ENCODE data around the gene KIT. TPM values are rescaled to one million over a fixed set of nuclear protein-coding genes. Genes with fewer than 3 reads are reported as not detected.

The KIT gene
- polyA plus RNA-seq, 1 donor (not counting 4 experiments of a cell fraction or from before 2014, with no cell fraction given) = 0.01 TPM

DNA sequence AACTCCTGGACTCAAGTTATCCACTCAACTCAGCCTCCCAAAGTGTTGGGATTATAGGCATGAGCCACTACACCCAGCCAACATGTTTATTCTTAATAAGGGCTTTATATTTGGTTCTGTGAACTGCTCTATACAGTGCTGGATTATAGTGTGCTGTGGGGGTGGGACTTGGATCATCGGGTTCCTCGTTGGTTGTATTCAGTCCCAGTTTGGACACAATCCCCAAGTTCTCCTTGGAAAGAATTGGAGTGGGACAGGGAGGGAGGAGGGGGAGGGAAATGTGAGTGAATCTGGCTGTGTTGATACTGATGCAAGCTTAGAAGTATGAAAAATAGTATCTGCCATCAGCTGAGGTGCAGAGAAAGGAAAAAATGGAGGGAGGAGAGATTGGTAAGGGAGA, 121.3 kb downstream of the KIT start:
- Histone ChIP-seq H3K79me2 (ENCODE audit: control insufficient read depth, insufficient read depth, low read length) (no peaks in the 10 kb centered on the region), H2AFZ (ENCODE audit: control insufficient read depth, low read length) (no peak overlapping the region), H3K9me1 (ENCODE audit: control insufficient read depth, extremely low read depth, insufficient read depth, low read length) (no peaks in the 10 kb centered on the region), H3K4me3 (ENCODE audit: control insufficient read depth in 2 of 3, extremely low read depth in 1 of 3, insufficient read depth in 2 of 3, low read depth in 1 of 3, low read length in 3 of 3) (no peak overlapping the region), H3K27me3 (ENCODE audit: control insufficient read depth, extremely low read depth, insufficient read depth, low read length) (no peaks in the 10 kb centered on the region), H3K9me3 (ENCODE audit: control insufficient read depth, low read depth, low read length) (no peaks in the 10 kb centered on the region), H3K9ac (ENCODE audit: control insufficient read depth, extremely low read depth, insufficient read depth, low read length) (no peak overlapping the region), H3K27ac (ENCODE audit: control insufficient read depth, insufficient read depth, low read length) (no peak overlapping the region), H3K36me3 (ENCODE audit: control insufficient read depth in 2 of 2, extremely low read depth in 1 of 2, insufficient read depth in 2 of 2, low read length in 2 of 2) (no peaks in the 10 kb centered on the region), H3K4me1 (ENCODE audit: control insufficient read depth, extremely low read depth, insufficient read depth, low read length) (no peaks in the 10 kb centered on the region), H3K4me2 (ENCODE audit: control insufficient read depth, extremely low read depth, insufficient read depth, low read depth, low read length) (no peak overlapping the region), H4K20me1 (ENCODE audit: control insufficient read depth, extremely low read depth, insufficient read depth, low read length) (no peaks in the 10 kb centered on the region)
- TF ChIP-seq, protein P1, sequence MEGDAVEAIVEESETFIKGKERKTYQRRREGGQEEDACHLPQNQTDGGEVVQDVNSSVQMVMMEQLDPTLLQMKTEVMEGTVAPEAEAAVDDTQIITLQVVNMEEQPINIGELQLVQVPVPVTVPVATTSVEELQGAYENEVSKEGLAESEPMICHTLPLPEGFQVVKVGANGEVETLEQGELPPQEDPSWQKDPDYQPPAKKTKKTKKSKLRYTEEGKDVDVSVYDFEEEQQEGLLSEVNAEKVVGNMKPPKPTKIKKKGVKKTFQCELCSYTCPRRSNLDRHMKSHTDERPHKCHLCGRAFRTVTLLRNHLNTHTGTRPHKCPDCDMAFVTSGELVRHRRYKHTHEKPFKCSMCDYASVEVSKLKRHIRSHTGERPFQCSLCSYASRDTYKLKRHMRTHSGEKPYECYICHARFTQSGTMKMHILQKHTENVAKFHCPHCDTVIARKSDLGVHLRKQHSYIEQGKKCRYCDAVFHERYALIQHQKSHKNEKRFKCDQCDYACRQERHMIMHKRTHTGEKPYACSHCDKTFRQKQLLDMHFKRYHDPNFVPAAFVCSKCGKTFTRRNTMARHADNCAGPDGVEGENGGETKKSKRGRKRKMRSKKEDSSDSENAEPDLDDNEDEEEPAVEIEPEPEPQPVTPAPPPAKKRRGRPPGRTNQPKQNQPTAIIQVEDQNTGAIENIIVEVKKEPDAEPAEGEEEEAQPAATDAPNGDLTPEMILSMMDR (optimal IDR thresholded peaks at IDR 0.05 in 1 of 3, IDR thresholded peaks at IDR 0.05 in 1 of 3, conservative IDR thresholded peaks at IDR 0.05 in 1 of 3; ENCODE audit: extremely low read depth in 1 of 3, insufficient read depth in 2 of 3, low read length in 3 of 3) = no peak
- TF ChIP-seq EZH2 (IDR thresholded peaks at IDR 0.05; ENCODE audit: low read length) = no peak
- DNase-seq (ENCODE audit: low read depth, low spot score) (no peak), FAIRE-seq (no peak)
- dilution Hi-C loops (cut with MboI; ENCODE audit: extremely low pct_ligation_motif_present, low sequenced_read_pairs) = no loop called here

DNA sequence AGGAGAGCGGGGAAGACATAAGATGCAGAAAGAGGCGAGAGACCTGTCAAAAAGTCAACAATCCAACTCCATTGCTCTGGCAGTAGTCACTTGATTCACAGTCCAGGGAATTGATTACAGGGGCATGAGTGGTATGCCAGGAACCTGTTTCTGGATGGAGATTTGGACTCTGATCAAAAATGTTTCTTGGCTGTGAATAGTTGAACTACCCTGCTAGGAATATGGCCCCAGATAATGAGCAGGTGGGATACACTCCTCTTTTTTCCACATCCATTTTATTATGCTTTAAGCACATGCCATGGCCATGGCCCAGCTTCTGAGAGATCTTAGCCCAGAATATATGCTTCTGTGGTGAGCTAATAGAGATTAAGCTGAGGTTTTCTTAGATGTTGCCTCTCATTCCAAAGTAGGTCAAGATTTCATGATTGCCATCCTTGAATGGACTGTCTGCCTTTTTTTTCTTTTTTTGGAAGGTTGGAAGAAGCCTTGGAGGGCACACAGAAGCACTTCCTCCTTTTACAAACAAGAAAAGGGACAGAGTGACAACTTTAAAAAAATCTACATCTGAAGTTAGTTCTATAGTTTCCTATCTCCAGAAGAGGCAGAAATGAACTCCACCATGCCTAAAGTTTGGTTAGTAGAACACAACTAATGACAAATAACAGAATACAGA, 121.9 kb downstream of the KIT start:
- FAIRE-seq = no peak
- no peak overlapping the region for H3K27ac ChIP-seq (ENCODE audit: control insufficient read depth, insufficient read depth, low read length)
- no peak overlapping the region for H3K9ac ChIP-seq (ENCODE audit: control insufficient read depth, extremely low read depth, insufficient read depth, low read length)
- no peaks in the 10 kb centered on the region for H3K27me3 ChIP-seq (ENCODE audit: control insufficient read depth, extremely low read depth, insufficient read depth, low read length)
- dilution Hi-C loops (cut with MboI; ENCODE audit: extremely low pct_ligation_motif_present, low sequenced_read_pairs) = no loop called here
- DNase-seq (ENCODE audit: low read depth, low spot score) = no peak
- H3K36me3 ChIP-seq (ENCODE audit: control insufficient read depth in 2 of 2, extremely low read depth in 1 of 2, insufficient read depth in 2 of 2, low read length in 2 of 2) = no peaks in the 10 kb centered on the region
- H4K20me1 ChIP-seq (ENCODE audit: control insufficient read depth, extremely low read depth, insufficient read depth, low read length) = no peaks in the 10 kb centered on the region
- TF ChIP-seq, protein P1 (optimal IDR thresholded peaks at IDR 0.05 in 1 of 3, IDR thresholded peaks at IDR 0.05 in 1 of 3, conservative IDR thresholded peaks at IDR 0.05 in 1 of 3; ENCODE audit: extremely low read depth in 1 of 3, insufficient read depth in 2 of 3, low read length in 3 of 3) = no peak
- TF ChIP-seq EZH2 (IDR thresholded peaks at IDR 0.05; ENCODE audit: low read length) = no peak
- H3K9me1 ChIP-seq (ENCODE audit: control insufficient read depth, extremely low read depth, insufficient read depth, low read length) = no peaks in the 10 kb centered on the region
- no peak overlapping the region for H3K4me3 ChIP-seq (ENCODE audit: control insufficient read depth in 2 of 3, extremely low read depth in 1 of 3, insufficient read depth in 2 of 3, low read depth in 1 of 3, low read length in 3 of 3)
- no peak overlapping the region for H2AFZ ChIP-seq (ENCODE audit: control insufficient read depth, low read length)
- no peaks in the 10 kb centered on the region for H3K79me2 ChIP-seq (ENCODE audit: control insufficient read depth, insufficient read depth, low read length)
- H3K4me2 ChIP-seq (ENCODE audit: control insufficient read depth, extremely low read depth, insufficient read depth, low read depth, low read length) = no peak overlapping the region
- H3K4me1 ChIP-seq (ENCODE audit: control insufficient read depth, extremely low read depth, insufficient read depth, low read length) = no peaks in the 10 kb centered on the region
- no peaks in the 10 kb centered on the region for H3K9me3 ChIP-seq (ENCODE audit: control insufficient read depth, low read depth, low read length)

All from keratinocyte (primary cell).